Femur (tissue), 1 donor: ENCODE measurements around the gene APEX1.
"Not testable (repeated sequence)": the region's sequence is repeated elsewhere in the genome, so short reads cannot be mapped to it uniquely, and the experiment has no call there.

Experiments used
- DNase-seq: peaks from one replicate; pipeline ENCODE4 v3.0.0-alpha.2; 2017

Gene APEX1

GRCh38 chr14:20436363-20436755, 18.7 kb upstream of the APEX1 start:
- no peak for DNase-seq

GRCh38 chr14:20438664-20439063, 16.4 kb upstream of the APEX1 start:
- no peak for DNase-seq

- no peak for DNase-seq
Measured at GRCh38 chr14:20440465-20440864, 14.6 kb upstream of the APEX1 start.

GRCh38 chr14:20440882-20441281, 14.1 kb upstream of the APEX1 start:
- DNase-seq: no peak

GRCh38 chr14:20441461-20441860, 13.6 kb upstream of the APEX1 start:
- no peak for DNase-seq

GRCh38 chr14:20443650-20444049, 11.4 kb upstream of the APEX1 start:
- not testable (repeated sequence) for DNase-seq

- DNase-seq: no peak
Measured at GRCh38 chr14:20446889-20447288, 8.1 kb upstream of the APEX1 start.

GRCh38 chr14:20452831-20453230, 2.2 kb upstream of the APEX1 start:
- DNase-seq: not testable (repeated sequence)

GRCh38 chr14:20455355-20456300, 602 bp downstream of the APEX1 start:
- DNase-seq: no peak

- no peak for DNase-seq
Measured at GRCh38 chr14:20456971-20457370, 1.9 kb downstream of the APEX1 start.

- DNase-seq: no peak
Measured at GRCh38 chr14:20458031-20458789, 3.2 kb downstream of the APEX1 start.

- no peak for DNase-seq
Measured at GRCh38 chr14:20460458-20461224, 5.6 kb downstream of the APEX1 start.

- peak; percentile 100 for DNase-seq
Measured at GRCh38 chr14:20461225-20462141, 6.5 kb downstream of the APEX1 start, which contains the start of gene PIP4P1. Gene PIP4P1 (minus strand): TSS chr14:20461434. CDS start chr14:20461325, 109 bp downstream.

- no peak for DNase-seq
Measured at GRCh38 chr14:20468764-20469241, 13.8 kb downstream of the APEX1 start.

- peak; percentile 86 for DNase-seq
Measured at GRCh38 chr14:20469242-20469889, 14.3 kb downstream of the APEX1 start, which contains the start of gene PNP. Gene PNP (plus strand): TSS chr14:20469406. CDS start chr14:20469525, 119 bp downstream.

GRCh38 chr14:20469890-20470602, 15.0 kb downstream of the APEX1 start:
- DNase-seq: peak; percentile 30

- DNase-seq: no peak
Measured at GRCh38 chr14:20470603-20470901, 15.5 kb downstream of the APEX1 start.

GRCh38 chr14:20472536-20473169, 17.6 kb downstream of the APEX1 start:
- no peak for DNase-seq

- no peak for DNase-seq
Measured at GRCh38 chr14:20476776-20477175, 21.8 kb downstream of the APEX1 start.
